ENCODE results near the gene ZNF649. TPM values are rescaled to one million over a fixed set of nuclear protein-coding genes. Genes with fewer than 3 reads are reported as not detected.

Gene ZNF649
- polyA plus RNA-seq, 1 donor from 2014 or later, result 19.8 TPM

- Histone ChIP-seq H3K79me2 (replicated peaks; ENCODE audit: insufficient read depth, low read length) (no peaks in the 10 kb centered on the region), H3K4me2 (ENCODE audit: low read length) (peak within 1 kb of the TSS; percentile 76), H3K27ac (ENCODE audit: low read length) (peak within 1 kb of the TSS; percentile 64), H3K4me3 (ENCODE audit: low read length) (peak within 1 kb of the TSS; percentile 76), H3K9me2 (ENCODE audit: insufficient read depth, low read length) (no peaks in the 10 kb centered on the region), H3K27me3 (ENCODE audit: insufficient read depth, low read depth, low read length) (no peaks in the 10 kb centered on the region), H2AFZ (ENCODE audit: low read depth, low read length) (peak within 1 kb of the TSS; percentile 66), H3K36me3 (ENCODE audit: insufficient read depth, low read length) (peaks cover 33% of the 10 kb centered on the region), H4K20me1 (ENCODE audit: insufficient read depth) (no peaks in the 10 kb centered on the region), H3K9me3 (ENCODE audit: low read length) (peaks cover 24% of the 10 kb centered on the region), H3K9ac (ENCODE audit: low read length) (peak within 1 kb of the TSS; percentile 67), H3F3A (ENCODE audit: insufficient read depth, low read length, poor library complexity, severe bottlenecking) (no peaks in the 10 kb centered on the region)
- TF ChIP-seq SMC3 (conservative IDR thresholded peaks at IDR 0.05; ENCODE audit: poor library complexity) (peak; percentile 40), RAD21 (conservative IDR thresholded peaks at IDR 0.05) (peak; percentile 34), CTCF (IDR thresholded peaks at IDR 0.05; ENCODE audit: poor library complexity, severe bottlenecking) (no peak), REST (IDR thresholded peaks at IDR 0.05; ENCODE audit: borderline replicate concordance) (no peak), EP300 (conservative IDR thresholded peaks at IDR 0.05; ENCODE audit: poor library complexity, severe bottlenecking) (no peak), MXI1 (conservative IDR thresholded peaks at IDR 0.05; ENCODE audit: poor library complexity, severe bottlenecking) (peak; percentile 82), TAF1 (IDR thresholded peaks at IDR 0.05; ENCODE audit: low read depth) (peak; percentile 51), EZH2 (IDR thresholded peaks at IDR 0.05; ENCODE audit: borderline replicate concordance, insufficient read depth, low read length, poor library complexity, severe bottlenecking) (no peak), POLR2AphosphoS5 (IDR thresholded peaks at IDR 0.05) (peak; percentile 76)
Measured at GRCh38 chr19:51887522-51888498, 17.0 kb downstream of the ZNF649 start, which contains the start of gene ZNF577. Gene ZNF577 (minus strand): TSS chr19:51887951. CDS start chr19:51880382, 7,569 bp downstream.

- peaks cover 4% of the 10 kb centered on the region for H3K9me3 ChIP-seq (ENCODE audit: low read length)
- no peaks in the 10 kb centered on the region for H3K27me3 ChIP-seq (ENCODE audit: insufficient read depth, low read depth, low read length)
- no peak overlapping the region for H3K4me3 ChIP-seq (ENCODE audit: low read length)
- H3K79me2 ChIP-seq (replicated peaks; ENCODE audit: insufficient read depth, low read length), result no peaks in the 10 kb centered on the region
- H3K27ac ChIP-seq (ENCODE audit: low read length), result no peak overlapping the region
- H2AFZ ChIP-seq (ENCODE audit: low read depth, low read length), result no peak overlapping the region
- no peaks in the 10 kb centered on the region for H4K20me1 ChIP-seq (ENCODE audit: insufficient read depth)
- no peak overlapping the region for H3K4me2 ChIP-seq (ENCODE audit: low read length)
- TF ChIP-seq MXI1 (conservative IDR thresholded peaks at IDR 0.05; ENCODE audit: poor library complexity, severe bottlenecking) (no peak), EP300 (conservative IDR thresholded peaks at IDR 0.05; ENCODE audit: poor library complexity, severe bottlenecking) (no peak), RAD21 (conservative IDR thresholded peaks at IDR 0.05) (no peak), SMC3 (conservative IDR thresholded peaks at IDR 0.05; ENCODE audit: poor library complexity) (no peak), POLR2AphosphoS5 (IDR thresholded peaks at IDR 0.05) (no peak), REST (IDR thresholded peaks at IDR 0.05; ENCODE audit: borderline replicate concordance) (no peak), EZH2 (IDR thresholded peaks at IDR 0.05; ENCODE audit: borderline replicate concordance, insufficient read depth, low read length, poor library complexity, severe bottlenecking) (no peak), TAF1 (IDR thresholded peaks at IDR 0.05; ENCODE audit: low read depth) (no peak), CTCF (IDR thresholded peaks at IDR 0.05; ENCODE audit: poor library complexity, severe bottlenecking) (no peak)
- peaks cover 17% of the 10 kb centered on the region for H3K36me3 ChIP-seq (ENCODE audit: insufficient read depth, low read length)
- H3K9ac ChIP-seq (ENCODE audit: low read length), result no peak overlapping the region
- no peaks in the 10 kb centered on the region for H3F3A ChIP-seq (ENCODE audit: insufficient read depth, low read length, poor library complexity, severe bottlenecking)
- no peaks in the 10 kb centered on the region for H3K9me2 ChIP-seq (ENCODE audit: insufficient read depth, low read length)
Measured at GRCh38 chr19:51884713-51885112, 20.1 kb downstream of the ZNF649 start.

Data from neural cell (in vitro differentiated cells).